GM19240 (cell line): ENCODE measurements around the gene GSDMA.

ENCODE experiments used
- DNase-seq: peaks from one replicate; pipeline ENCODE4 v3.0.0; 2011; ENCODE audit warnings: low spot score; ENCODE audit not compliant: insufficient read length

The GSDMA gene

DNA sequence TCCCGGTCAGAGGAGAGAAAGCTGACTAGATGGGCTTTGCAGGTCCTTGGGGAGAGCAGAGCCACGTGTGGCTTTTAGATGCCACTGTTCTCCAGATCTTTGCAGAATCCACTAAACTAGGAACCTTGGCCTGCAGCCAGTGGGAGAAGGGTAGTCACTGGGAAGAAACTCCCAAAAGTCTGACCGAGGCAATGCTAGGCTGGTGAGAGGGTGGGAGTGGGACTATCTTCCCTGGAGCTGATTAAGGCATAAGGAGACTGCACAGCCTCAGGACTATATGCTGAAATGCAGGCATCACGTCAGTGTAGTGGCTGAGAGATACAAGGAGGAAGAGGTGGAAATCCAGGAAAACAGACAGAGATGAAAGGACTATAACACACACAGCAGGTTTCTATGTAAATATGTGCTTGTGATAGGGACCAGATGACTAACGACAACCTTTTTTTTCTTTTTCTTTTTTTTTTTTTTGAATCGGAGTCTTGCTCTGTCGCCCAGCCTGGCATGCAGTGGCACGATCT lies 2.2 kb upstream of the GSDMA start:
- no peak for DNase-seq

DNA sequence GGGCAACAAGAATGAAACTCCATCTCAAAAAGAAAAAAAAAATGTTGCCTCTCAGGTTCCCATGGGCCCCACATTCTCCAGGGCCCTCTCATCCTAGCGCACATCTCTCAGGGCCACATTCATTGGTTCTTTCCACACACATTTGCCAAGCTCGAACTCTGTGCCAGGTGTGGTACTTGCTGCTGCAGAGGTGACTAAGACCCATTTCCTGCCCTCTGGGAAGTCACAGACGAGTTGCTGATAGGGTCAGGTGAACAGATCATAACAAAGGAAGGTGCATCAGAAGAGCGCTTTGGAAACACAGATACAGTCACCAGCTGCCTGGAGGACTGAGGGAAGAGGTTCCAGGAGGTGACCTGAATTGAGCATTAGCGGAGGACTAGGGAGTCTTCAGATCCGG lies 1.0 kb downstream of the GSDMA start:
- no peak for DNase-seq

- DNase-seq = no peak
Measured at GRCh38 chr17:39965017-39965699, 2.4 kb downstream of the GSDMA start.

- DNase-seq = no peak
Measured at GRCh38 chr17:39966771-39967170, 4.0 kb downstream of the GSDMA start.

DNA sequence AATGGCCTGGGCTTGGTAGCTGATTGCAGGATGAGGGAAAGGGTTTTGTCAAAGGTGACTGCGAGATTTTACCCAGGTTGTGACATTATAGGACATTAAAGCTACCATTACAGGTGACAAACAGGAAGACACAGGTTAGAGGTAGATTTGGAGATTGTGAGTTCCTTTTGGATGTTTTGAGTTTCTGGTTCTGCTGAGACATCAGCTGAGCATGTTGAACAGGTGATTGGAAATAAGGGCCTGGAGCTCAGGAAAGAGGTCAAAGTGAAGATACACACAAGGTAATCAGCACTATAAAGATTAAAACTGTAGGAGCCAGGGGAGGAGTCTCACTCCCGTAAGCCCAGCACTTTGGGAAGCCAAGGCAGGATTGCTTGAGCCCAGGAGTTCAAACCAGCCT lies 6.0 kb downstream of the GSDMA start:
- no peak for DNase-seq

- no peak for DNase-seq
Measured at GRCh38 chr17:39969375-39969774, 6.6 kb downstream of the GSDMA start.

- DNase-seq = no peak
Measured at GRCh38 chr17:39970157-39970692, 7.4 kb downstream of the GSDMA start.

DNA sequence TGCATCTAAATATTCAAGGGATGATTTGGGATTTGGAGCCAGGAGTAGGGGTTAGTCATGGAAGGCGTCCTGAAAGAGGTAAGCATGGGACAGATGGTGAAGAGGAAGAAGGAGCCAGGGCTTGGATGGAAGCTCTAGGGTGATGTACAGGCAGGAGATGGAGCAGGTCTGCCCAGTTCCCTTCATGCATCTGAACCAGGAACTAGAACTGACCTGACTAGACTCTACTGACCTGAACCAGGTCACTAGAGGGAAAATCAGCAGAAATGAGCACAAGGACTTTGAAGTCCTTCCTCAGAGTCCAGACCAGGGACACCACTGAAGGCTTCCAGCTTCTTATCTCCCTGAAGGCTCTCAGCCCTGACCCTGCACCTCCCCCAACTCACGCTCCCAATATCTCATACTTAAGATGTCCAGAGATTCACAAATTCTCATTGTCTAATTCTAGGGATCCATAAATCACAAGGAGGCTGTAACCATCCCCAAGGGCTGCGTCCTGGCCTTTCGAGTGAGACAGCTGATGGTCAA lies 8.3 kb downstream of the GSDMA start:
- DNase-seq = no peak

DNA sequence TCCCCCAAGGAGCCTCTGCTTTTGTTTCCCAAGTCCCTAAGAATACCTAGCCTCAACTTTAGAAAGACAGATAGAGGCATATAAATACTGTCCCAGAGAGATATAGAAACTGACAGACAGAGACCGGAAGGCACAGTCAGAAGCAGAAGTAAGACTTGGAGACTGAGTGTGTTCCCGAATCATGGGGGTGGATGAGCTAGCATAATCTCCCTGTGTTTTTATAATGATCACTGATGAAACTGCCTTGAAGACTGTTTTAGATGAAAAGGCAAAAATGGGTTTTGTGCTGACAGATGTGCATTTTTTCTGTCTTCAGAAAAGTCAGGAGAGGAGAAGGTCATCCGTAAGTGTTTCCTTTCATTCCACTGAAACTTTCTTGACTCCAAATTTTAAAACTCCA lies 9.5 kb downstream of the GSDMA start:
- no peak for DNase-seq

DNA sequence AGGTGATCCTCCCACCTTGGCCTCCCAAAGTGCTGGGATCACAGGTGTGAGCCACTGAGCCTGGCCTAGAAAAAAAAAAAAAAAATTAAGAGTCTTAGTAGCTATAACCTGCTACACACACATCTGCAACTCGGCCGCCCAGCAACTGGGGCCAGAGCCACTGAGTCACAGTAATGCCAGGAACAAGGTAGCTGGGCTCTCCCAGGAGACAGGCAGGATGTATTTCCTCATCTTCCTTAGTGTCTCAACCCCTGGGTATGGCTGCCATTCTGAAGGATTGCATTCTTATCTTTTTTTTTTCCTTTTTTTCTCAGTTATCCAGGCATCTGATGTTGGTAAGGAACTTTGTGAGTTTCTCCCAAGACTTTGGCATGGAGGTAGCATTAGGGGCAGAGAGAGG lies 10.7 kb downstream of the GSDMA start:
- DNase-seq = no peak

GRCh38 chr17:39974433-39974832 lies 11.6 kb downstream of the GSDMA start:
- DNase-seq = no peak

GRCh38 chr17:39975801-39976200 lies 13.0 kb downstream of the GSDMA start:
- no peak for DNase-seq

GRCh38 chr17:39979016-39979670 lies 16.3 kb downstream of the GSDMA start:
- DNase-seq = no peak

- no peak for DNase-seq
Measured at GRCh38 chr17:39979893-39980350, 17.1 kb downstream of the GSDMA start.

DNA sequence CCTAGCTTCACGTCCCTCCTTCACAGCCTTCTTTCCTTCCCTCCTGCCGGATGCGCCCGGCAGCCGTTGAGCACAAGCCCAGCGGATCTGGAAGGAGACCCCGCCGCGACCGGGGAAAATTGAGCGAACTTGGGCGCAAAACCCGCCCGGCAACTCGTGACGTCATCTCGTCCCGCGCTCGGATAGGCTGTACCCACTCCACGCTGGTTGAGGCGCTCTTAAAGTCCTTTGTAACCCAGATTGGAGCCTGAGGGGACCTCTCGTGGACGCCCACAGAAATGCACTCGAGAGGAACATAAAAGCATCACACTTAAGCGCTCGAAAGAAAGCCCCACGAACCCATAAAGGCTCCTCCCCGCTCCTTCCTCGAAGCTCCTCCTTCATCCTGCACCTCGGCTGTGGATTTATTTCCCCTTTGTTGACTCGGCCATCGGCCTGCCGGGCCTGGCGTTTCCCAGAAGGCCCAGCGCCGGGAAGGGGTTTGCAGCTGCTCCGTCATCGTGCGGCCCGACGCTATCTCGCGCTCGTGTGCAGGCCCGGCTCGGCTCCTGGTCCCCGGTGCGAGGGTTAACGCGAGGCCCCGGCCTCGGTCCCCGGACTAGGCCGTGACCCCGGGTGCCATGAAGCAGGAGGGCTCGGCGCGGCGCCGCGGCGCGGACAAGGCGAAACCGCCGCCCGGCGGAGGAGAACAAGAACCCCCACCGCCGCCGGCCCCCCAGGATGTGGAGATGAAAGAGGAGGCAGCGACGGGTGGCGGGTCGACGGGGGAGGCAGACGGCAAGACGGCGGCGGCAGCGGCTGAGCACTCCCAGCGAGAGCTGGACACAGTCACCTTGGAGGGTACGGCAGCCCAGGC lies 17.8 kb downstream of the GSDMA start, which contains the start of gene PSMD3:
Gene PSMD3 (plus strand): TSS at position 457 of the 856 bp plus-strand sequence. CDS start 164 bp downstream, at position 621.
- peak; percentile 91 for DNase-seq

DNA sequence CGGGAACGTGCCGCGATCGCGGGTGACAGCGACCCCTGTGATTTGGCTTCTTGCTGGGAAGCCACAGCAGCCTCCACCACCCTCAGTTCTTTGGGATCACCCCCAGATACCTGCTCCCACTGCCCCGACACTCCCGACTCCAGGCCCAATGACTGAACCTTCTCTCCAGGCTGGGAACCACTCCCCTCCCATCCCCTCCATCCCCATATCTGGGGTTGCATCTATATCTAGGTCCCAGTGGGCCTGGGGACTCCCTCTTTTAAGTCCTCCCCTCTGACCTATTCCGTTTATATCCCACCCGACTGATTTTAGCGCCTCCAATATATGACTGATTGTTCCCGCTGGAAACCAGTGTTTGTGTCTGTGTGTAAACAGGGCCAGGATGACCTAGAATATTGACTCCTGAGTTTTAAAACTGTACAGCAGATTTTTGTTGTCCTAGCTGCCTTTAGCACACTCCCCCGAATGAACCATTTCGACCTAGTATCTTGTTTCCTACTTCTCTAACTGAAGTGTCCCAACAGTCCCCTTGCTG lies 18.5 kb downstream of the GSDMA start:
- DNase-seq = no peak

- no peak for DNase-seq
Measured at GRCh38 chr17:39981766-39982375, 19.1 kb downstream of the GSDMA start.

DNA sequence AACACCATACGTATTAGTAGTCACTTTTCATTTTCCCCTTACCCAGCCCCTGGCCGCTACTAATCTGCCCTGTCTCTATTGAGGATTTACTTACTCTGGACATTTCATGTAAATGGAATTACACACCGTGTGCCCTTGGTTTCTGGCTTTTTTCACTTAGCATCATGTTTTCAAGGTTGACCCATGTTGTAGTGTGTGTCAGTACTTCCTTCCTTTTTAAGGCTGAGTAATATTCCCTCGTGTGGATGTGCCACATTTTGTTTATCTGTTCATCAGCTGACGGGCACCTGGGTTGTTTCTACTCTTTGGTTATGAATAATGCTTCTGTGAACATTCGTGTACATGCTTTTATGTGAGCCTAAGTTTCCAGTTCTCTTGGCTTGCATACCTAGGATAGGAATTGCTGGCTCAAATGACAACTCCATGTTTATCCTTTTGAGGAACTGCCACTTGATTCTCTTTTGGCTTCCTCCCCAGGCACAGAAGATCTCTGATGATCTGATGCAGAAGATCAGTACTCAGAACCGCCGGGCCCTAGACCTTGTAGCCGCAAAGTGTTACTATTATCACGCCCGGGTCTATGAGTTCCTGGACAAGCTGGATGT lies 25.5 kb downstream of the GSDMA start:
- DNase-seq = no peak

DNA sequence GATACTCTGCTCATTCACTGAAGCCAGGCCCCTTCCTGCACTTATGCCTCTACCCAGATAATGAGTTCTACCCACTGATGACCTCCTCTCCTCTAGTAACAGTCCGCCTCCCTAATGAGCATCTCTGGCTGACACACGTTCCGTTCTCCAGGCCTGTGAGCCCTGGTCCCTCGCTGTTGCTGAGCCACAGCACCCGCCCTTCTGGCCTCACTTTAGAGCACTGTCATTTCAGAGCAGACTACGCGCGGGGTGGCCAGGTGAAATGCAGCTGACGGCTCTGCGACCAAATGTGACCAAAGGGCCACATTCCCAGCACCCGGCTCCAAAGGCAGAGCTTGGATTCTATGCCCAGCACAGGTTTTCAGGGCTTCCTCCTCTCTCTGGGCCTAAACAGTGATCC lies 31.6 kb downstream of the GSDMA start:
- no peak for DNase-seq

DNA sequence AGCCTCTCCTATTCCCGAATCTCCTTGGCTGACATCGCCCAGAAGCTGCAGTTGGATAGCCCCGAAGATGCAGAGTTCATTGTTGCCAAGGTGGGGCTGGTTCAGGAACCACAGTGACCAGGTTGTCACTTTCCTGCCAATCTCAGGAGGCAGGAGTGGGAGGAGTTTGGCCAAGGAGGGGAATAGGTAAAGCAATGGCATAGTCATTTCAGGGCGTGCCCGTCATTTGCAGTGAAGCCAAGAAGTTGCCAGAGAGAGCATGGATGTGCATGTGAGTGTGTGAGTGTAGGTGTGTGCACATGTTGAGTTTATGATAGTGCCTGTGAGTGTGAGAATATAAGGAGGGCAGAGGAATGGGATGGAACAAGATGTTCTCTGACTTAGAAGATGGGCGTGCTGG lies 32.6 kb downstream of the GSDMA start:
- DNase-seq = no peak
